Measurements from ENCODE around the gene LAYN.

- TF ChIP-seq CTCF (conservative IDR thresholded peaks at IDR 0.05; ENCODE audit: low read depth, low read length) = no peak
- no peak for TF ChIP-seq EZH2 (IDR thresholded peaks at IDR 0.05; ENCODE audit: borderline replicate concordance, low read depth, low read length, poor library complexity, severe bottlenecking)
Measured at GRCh38 chr11:111548525-111548924, 8.0 kb downstream of the LAYN start.

Measured in A673 (cell line).